GM23338 (cell line): ENCODE data around the gene CD247.

Experiments
- CREB1 ChIP-seq: fragments of 250-450 bp; sonication (Bioruptor Pico); IDR thresholded peaks from 2 replicates; pipeline ENCODE4 v1.5.0; 2020; ENCODE audit warnings: low read depth, mild to moderate bottlenecking, moderate library complexity
- CTCF ChIP-seq, 2 experiments: fragments of 200-600 bp in 1 of 2; sonication (generic) in 1 of 2; conservative IDR thresholded peaks; 2 replicates each; pipeline versions ENCODE4 v1.5.1 to v1.6.1; 2016 to 2017; ENCODE audit warnings: antibody characterized with exemption in 2 of 2, low read depth in 2 of 2, mild to moderate bottlenecking in 2 of 2, moderate library complexity in 1 of 2
- ETS1 ChIP-seq: IDR thresholded peaks from 2 replicates; pipeline ENCODE4 v1.6.1; 2016; ENCODE audit warnings: antibody characterized with exemption
- EZH2 ChIP-seq: fragments of 200-600 bp; sonication (generic); IDR thresholded peaks from one replicate; pipeline ENCODE4 v1.8.0; 2017; ENCODE audit warnings: antibody characterized with exemption, mild to moderate bottlenecking, low read depth; ENCODE audit not compliant: unreplicated experiment
- EZH2phosphoT487 ChIP-seq: fragments of 200-600 bp; sonication (generic); IDR thresholded peaks from one replicate; pipeline ENCODE4 v1.8.1; 2018; ENCODE audit warnings: antibody characterized with exemption; ENCODE audit not compliant: unreplicated experiment
- JUNB ChIP-seq: IDR thresholded peaks from one replicate; pipeline ENCODE4 v1.6.1; 2016; ENCODE audit warnings: antibody characterized with exemption; ENCODE audit not compliant: unreplicated experiment
- POLR2AphosphoS5 ChIP-seq: IDR thresholded peaks from 2 replicates; pipeline ENCODE4 v1.6.1; 2016; ENCODE audit warnings: antibody characterized with exemption, low read depth
- REST ChIP-seq: IDR thresholded peaks from one replicate; pipeline ENCODE4 v1.6.1; 2018; ENCODE audit warnings: antibody characterized with exemption; ENCODE audit not compliant: unreplicated experiment
- STAT1 ChIP-seq: IDR thresholded peaks from one replicate; pipeline ENCODE4 v1.6.1; 2016; ENCODE audit warnings: antibody characterized with exemption; ENCODE audit not compliant: unreplicated experiment
- ZNF114 ChIP-seq: fragments of 250-450 bp; sonication (Bioruptor Pico); IDR thresholded peaks from 2 replicates; pipeline ENCODE4 v1.5.0; 2020; ENCODE audit warnings: mild to moderate bottlenecking, moderate library complexity
- ZNF462 ChIP-seq: fragments of 250-450 bp; sonication (Bioruptor Pico); IDR thresholded peaks from 2 replicates; pipeline ENCODE4 v1.5.0; 2020; ENCODE audit warnings: mild to moderate bottlenecking, moderate library complexity

GRCh38 chr1:167510881-167511280 lies 7.4 kb downstream of the CD247 start:
- TF ChIP-seq CTCF (conservative IDR thresholded peaks at IDR 0.05; ENCODE audit: low read depth in 2 of 2) (no peak), CREB1 (no peak), POLR2AphosphoS5 (no peak), REST (no peak), EZH2phosphoT487 (no peak), EZH2 (no peak), ZNF462 (no peak), STAT1 (no peak), JUNB (no peak), ZNF114 (CRISPR knock-in tag) (no peak), ETS1 (no peak)
